HG03097 (cell line): ENCODE results near the gene SUDS3.

ENCODE experiments used
- ATAC-seq: cut with Tn5 transposase; IDR thresholded peaks from one replicate; pipeline ENCODE4 v1.9.1; 2021; ENCODE audit not compliant: unreplicated experiment, low FRiP score

The SUDS3 gene

DNA sequence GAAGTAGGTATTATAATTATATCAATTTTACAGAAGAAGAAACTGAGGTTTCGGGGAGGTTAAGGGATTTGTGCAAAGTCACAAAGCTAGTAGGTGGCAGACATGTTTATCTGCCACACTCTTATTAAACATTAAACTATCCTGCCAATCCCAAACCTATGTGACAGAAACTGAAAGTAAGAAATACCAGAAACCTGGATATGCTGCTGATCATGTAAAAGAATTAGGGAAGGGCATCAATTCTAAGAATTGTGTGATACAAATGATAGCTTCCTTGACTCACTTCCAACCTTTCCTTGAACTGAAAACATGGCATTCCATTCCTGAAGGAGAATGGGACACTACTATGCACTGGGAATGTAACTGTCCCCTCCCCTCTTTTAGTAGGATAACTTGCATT, 20.5 kb upstream of the SUDS3 start:
- no peak for ATAC-seq

DNA sequence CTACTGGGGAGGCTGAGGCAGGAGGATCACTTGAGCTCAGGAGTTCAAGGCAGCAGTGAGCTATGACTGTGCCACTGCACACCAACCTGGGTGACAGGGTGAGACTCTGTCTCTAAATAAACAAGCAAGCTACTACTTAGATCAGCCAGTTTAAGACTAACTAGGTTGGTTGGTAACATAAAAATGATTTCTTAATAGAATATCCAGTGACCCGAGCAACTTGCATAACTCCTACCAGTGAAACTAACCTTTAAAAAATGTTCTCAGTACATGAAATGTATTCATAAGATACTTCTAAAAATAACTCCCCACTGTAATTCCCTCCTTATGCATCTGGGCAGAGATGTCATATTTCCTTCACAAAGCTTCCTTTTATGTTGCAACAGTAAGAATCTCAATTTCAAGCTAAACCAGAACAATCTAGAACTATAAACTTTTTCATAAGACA, 19.5 kb upstream of the SUDS3 start:
- ATAC-seq: no peak

DNA sequence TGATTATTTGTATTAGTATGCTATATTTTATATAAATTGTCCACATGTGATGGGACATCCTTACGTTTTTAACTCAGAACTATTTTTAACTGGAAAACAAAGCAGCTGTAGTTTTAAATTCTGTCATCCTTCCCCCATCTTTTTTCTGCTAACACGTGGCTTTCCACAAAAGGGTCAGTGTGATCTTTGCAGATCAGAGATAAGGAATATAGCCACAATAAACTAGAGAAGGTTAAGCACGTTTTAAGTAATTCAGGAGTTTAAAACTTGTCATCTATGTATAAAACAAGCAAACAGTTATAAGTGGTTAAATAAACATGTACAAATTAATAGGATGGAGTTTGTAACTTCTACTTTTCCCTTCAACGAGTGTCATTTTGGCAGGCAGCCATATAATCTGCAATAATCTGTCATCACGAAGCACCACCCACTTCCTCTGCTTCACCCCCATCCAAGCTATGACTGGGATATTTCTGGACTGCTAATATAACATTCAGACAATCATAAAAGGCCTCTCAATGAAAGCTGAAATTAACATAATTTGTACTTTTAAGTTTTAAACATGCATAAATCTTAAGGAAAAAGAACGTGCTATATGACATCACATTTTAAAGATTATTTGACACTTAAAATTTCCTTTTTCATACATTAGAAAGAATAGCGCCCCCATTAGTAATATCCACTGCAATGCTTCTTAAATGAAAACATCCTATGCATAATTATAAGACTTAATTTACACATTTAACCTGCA, 18.9 kb upstream of the SUDS3 start:
- ATAC-seq: peak; percentile 38

DNA sequence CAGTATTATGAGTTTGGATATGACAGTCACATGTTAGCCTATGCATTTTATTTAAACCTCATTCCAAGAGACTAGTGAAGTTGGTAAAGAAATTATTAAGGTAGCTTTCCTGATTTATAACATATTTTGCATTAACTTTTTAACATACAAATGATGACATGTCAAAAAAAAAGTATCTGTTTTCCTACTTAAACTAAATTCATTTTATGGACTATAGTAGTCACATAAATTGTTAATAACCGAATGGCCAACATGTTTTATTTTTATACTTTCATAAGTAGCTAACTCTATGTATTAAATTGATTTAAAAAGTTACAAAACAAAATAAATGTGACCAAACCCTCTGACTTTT, 18.4 kb upstream of the SUDS3 start:
- no peak for ATAC-seq

DNA sequence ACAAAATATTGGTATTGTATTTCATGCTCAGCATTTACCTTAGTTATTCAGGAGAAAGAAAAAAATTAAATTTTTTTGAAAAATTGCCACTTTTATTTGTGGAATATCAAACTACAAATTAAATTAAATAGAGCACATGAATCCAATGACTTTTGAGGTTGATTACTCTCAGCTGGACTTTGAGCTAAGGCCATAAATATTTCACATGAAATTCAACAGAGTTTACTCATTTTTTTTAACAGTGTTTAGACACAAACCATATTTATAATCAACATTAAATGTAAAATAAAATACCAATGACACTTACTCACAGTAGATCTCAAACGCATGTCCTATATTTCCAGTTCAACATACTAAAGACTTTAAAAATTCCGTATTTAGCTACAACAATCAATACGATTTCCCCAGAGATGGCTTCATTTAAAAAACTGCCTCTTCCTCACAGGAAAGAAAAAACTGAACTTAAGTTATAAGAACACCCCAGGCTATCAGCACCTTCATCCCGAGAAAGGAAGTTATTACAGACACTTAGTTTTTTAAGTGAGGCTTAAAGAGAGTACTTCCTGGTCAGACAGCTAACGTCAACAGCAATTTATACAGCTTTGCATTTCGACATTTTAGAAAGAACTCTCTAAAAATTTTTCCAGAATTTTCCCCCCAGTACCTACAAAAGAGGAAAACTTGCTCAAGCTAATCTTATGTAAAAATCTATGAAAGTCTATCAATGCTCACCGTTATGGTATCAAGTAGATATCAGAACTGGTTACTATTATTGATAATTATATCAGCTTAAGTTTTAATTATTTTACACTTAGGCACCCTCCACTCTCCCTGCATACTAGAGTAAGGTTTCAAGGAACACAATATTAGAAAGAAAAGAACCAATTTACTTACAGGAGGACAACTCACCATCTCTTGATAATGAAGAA, 17.5 kb upstream of the SUDS3 start:
- ATAC-seq: no peak

DNA sequence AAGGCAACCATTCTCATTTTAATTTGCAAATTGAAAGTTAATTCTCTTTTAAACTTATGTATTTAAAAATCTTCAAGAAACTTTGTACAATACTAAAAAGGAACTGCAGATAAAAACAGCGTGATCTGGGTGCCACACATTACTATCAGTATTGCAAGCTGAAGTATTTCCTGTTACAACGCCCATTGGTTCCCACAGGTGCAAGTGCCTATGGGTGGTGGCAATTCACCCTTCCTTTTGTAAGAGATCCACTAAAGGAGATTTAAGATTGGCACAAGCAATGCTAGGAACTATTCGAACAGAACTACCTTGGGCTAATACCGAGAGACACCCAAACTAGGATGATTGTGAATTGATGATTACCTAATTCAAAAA, 16.8 kb upstream of the SUDS3 start:
- ATAC-seq: peak; percentile 37

DNA sequence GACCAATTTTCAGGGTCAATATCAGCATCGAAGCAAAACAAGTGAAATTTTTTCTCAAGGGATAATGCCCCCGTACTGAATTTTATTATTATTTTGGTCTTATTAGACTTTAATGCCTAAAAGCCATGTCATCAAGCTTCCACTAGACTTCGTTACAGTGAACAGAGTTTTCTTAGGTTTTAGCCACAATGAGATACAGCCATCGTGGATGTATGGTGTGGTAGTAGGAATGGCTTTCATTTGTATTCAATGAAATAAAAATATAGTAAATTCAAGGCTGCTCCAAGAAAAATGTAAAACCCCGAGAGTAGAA, 15.3 kb upstream of the SUDS3 start:
- ATAC-seq: no peak

DNA sequence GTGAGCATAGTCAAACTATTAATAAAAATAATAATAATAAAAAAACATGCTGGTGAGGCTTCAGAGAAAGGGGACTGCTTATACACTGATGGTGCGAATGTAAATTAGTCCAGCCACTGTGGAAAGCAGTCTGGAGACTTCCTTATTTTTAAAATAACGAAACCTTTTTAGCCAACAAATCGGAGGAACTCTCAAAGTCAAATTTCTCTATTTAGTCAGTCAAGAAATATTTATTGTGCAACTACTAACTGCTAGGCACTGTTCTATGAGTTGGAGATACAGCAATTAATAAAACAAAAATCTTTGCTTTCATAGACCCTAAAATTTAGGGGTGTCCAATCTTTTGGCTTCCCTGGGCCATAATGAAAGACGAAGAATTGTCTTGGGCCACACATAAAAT, 14.5 kb upstream of the SUDS3 start:
- no peak for ATAC-seq

DNA sequence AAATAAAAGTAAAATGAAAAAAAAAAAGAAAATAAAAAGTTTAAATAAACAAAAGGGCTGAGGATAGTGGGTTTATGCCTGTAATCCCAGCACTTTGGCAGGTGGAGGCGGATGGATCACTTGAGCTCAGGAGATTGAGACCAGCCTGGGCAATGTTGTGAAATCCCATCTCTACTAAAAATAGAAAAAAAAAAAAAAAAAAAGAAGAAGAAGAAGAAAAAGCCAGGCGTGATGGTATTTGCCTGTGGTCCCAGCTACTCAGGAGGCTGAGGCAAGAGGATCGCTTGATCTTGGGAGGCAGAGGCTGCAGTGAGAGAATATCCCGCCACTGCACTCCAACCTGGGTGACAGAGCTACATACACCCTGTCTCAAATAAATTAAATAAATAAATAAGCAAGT, 7.5 kb upstream of the SUDS3 start:
- ATAC-seq: no peak

DNA sequence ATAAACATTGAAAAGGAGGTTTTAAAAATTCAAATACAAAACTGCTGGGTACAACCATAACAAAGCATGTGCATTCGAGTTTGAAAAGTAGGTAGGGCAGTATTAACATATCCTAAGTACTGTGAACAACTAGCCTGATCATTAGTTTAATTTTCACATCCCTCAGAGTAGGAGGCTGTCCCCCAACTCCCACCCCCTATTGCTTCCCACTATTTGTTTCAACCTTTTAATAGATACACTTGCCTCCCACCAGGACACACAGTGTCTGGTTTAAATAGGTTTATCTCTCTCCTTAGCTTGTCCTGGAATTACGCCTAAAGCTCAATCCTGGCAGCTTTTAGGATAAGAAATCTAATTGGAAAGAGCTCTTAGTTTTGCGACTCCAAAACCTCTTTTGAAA, 5.8 kb upstream of the SUDS3 start:
- no peak for ATAC-seq

DNA sequence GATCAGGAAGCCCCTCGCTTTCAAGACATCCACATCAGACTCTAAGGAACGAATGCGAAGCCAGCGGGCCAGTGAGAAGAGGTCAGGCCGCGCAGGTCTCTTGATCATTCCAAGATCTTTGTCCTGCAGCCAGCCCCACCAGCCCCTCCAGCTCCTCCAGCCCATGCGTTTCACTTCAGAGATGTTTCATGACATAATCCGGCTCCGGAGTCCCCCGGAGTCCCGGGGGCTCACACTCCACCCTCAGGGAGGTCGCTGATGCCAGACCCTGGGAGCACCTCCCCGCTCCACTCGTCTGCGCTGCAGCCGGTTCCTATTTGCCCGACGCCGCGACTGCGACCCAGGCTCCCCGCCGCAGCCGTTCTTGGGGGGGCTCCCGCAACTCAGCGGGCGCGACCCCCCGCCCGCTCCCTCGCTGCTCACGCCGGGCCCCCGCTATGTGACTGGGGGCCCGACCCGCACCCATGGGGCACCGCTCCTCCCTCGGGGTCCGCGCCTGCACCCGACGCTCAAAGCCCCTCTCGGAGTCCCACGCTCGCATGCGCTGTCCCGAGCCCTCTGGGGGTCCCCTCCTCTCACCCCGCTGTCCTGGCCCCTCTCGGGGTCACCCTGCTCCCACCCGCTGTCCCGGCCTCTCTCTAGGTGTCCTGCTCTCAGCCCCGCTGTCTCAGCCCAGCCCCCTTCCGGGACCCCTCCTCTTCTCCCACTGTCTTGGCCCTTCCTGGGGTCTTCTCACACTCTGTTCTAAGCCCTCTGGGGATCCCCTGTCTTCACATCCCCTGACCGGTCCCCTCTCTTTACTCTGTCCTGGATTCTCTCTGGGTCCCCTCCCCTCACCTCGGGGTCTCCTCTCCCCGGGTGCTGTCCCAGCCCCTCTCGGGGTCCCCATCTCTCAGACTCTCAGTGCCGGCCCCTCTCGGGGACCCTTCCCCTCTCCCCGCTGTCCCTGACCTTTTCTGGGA, 4.8 kb upstream of the SUDS3 start:
- no peak for ATAC-seq

DNA sequence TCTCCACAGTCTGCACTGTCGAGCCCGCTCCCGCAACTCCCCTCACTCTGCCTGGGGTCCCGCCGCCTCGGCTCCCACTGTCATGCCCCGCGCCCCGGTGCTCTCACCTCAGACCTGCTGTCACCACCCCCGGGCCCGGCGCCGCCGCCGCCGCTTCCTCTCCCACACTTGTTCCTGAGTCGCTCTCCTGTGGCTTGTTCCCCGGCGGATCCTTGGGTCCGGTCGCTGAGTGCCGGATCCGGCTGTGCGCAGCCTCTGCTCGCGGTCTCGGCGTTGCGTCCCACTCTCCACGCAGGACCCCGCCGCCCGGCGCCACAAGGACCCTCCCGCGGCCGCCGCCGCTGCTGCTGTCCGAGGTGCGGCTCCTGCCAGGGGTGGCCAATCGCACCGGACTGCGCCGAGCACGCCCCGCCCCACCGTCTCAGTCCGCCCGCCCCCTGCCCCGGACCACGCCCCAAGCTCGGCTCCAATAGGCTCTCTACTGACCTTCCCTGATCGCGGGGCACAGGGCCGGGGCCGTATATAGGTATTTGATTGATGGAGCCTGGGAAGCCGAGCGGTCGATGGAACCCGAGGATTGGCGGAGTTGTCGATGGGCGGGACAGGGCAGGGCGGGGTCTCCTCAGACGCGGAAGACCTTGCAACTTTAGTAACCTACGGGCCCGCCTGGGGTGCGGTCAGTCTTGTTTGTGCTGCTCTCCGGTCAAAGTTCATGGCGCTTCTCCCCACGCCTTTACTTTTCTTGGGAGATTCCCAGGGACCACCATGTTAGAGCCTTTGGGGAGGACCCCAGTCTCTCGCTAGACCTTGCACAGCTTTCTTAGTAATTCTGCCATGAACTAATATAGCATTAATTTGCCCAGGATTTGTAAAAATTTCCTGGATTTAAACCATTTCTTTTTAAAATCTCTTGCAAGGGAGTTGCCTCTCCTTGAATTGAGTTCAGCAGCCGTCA, 3.5 kb upstream of the SUDS3 start, which contains the start of gene TAOK3:
Gene TAOK3 (minus strand): TSS at position 367 of the 955 bp plus-strand sequence. CDS start 117,340 bp downstream, outside the sequence.
- ATAC-seq: peak; percentile 65

DNA sequence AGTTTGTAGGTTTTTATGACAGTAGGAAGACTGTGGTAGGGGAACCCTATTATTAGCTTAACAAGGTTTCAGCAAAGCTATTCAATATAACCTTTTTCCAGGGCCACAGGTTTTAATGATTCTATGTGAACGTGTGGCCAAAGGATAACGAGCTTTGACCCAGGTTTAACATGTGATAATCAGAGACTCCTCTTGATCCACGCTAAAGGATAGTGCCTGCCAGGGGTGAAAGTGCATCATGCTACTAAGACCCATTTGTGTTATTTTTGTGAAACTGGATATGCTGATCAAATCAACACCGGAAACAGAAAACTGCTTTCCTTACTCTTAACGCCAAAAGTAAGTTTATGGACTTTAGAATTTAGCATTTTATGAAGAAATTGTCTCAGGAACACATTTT, 2.7 kb upstream of the SUDS3 start:
- ATAC-seq: no peak

DNA sequence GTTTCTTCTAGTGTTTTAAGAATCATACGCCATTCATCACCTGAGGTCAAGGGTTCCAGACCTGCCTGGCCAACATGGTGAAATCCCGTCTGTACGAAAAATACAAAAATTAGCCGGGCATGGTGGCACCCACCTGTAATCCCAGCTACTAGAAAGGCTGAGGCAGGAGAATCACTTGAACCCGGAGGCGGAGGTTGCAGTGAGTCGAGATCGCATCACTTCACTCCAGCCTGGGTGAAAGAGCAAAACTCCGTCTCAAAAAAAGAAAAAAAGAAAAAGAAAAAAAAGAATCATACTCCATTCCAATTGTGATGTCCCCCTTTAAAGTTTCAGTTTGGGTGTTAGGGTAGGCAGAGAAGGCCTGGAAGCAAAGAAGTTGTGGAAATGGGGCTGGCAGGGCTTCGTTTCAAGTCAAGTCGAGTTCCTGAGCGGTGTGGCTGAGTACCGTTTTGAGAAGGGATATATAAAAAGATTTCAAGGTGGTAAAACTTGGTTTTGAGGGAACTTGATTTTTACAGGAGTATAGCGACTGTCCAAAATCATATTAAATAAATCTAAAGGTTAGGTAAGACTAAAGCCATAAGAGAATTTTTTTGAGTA, 2.1 kb upstream of the SUDS3 start:
- no peak for ATAC-seq

DNA sequence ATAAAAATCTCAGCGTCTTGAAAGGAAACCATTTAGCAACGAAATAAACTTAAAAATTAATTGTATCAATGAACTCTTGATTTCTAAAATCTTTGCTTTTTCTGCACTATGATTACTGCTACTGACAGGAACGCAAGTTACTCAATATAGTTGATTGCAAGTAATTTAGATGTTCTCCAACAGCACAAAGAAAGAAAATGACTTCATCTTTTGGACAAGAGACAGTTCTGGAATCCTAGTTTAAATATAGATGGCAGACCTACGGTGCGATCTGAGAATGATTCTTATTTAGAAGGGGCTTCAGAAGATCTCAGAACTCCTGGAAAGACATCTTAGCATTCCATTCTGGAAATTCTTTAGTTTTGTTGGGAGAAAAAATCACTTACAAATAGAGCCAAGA, 1.4 kb upstream of the SUDS3 start:
- no peak for ATAC-seq

DNA sequence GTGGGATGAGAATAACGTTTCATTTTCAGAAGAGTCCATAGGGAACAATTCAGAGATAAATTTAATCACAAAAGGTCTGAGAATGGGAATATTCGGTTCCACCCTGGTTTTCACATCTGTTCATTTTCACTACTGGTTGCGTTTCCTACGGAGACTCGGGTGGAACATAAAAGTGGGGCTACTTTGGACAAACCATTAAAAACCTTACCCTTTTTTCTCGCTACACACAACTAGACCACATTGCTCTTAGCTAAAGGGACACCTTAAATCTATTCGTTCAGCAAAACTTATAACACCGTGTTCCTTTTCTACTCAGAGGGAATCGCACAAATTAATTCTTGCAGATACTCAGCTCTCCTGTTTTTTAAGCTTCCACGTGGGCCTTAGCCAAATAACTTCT, 1.0 kb upstream of the SUDS3 start:
- no peak for ATAC-seq

DNA sequence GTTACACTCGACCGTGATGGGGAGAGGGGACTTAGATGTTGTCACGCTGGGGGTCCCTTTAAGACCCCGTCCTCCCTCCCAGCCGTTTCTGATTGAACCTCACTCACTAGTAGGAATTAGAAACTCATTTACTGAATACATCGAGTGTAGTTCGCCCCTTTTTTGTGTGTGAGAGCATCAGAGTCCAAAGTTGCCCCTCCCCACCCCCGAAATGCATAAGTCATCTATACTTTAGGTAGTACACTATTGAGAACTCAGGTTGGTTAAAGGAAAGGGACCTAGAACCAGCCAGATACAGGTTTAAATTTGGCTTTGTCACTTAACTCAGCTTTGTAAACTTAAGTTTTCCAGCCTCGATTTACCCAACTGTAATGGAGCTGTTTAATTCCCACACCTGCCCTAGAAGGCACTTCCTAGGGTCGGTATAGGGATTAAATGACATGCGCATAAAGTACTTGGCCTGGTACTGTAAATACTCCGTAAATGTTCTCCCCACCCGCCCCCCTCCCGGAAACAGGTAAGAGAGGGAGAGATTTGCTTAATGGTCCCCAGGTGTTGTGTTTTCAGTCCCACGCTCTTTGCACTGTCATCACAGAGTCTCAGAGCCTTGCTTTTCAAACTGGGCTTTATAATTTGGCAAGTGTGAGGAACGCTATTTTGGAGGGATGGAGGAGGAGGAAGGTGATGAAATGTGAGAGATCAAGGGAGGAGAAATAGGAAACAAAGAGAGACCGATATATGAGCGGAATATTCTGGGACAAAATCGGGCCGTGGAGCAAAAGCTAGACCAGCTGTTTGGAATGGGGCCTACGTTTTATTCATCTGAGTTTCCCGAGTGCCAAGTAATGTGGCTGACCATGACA, 897 bp downstream of the SUDS3 start:
- ATAC-seq: no peak

DNA sequence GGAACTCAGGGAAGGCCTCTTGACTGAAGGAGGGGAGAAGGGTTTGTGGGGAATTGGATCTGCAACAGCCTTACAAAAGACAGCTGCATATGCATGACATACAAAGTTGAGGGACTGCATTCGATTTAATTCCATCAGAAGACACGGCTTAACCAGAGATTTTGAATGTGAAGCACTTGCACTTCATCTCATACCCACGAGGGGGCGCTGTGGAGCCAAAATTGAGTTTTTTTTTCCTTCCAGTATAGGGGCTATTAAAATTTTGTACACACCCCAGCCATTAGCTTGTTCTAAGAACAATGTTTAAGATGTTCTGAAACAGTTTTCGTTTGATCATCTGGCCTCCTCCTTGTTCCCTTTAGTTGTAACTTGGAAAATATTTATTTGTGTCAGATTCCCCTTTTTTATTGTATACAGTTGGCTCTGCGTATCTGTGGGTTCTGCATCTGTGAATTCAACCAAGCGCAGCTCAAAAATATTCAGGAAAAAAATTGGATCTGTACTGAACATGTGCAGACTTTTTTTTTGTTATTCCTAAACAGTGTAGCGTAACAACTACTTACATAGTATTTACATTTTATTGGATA, 1.6 kb downstream of the SUDS3 start:
- ATAC-seq: no peak
